GM18505 (cell line): ENCODE measurements around the gene ANAPC7.
A peak's percentile ranks its signal among the peaks of the same experiment; 100 is the strongest.
"Not testable (repeated sequence)": the region's sequence is repeated elsewhere in the genome, so short reads cannot be mapped to it uniquely, and the experiment has no call there.

Experiments
- ATAC-seq: cut with Tn5 transposase; IDR thresholded peaks from one replicate; pipeline ENCODE4 v1.9.1; 2021; ENCODE audit not compliant: unreplicated experiment
- POLR2A ChIP-seq: IDR thresholded peaks from 4 replicates; pipeline ENCODE4 v1.6.1; 2011; ENCODE audit warnings: borderline replicate concordance; ENCODE audit not compliant: insufficient read depth, insufficient read length; ENCODE audit errors: extremely low read depth

Gene ANAPC7, protein sequence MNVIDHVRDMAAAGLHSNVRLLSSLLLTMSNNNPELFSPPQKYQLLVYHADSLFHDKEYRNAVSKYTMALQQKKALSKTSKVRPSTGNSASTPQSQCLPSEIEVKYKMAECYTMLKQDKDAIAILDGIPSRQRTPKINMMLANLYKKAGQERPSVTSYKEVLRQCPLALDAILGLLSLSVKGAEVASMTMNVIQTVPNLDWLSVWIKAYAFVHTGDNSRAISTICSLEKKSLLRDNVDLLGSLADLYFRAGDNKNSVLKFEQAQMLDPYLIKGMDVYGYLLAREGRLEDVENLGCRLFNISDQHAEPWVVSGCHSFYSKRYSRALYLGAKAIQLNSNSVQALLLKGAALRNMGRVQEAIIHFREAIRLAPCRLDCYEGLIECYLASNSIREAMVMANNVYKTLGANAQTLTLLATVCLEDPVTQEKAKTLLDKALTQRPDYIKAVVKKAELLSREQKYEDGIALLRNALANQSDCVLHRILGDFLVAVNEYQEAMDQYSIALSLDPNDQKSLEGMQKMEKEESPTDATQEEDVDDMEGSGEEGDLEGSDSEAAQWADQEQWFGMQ

DNA sequence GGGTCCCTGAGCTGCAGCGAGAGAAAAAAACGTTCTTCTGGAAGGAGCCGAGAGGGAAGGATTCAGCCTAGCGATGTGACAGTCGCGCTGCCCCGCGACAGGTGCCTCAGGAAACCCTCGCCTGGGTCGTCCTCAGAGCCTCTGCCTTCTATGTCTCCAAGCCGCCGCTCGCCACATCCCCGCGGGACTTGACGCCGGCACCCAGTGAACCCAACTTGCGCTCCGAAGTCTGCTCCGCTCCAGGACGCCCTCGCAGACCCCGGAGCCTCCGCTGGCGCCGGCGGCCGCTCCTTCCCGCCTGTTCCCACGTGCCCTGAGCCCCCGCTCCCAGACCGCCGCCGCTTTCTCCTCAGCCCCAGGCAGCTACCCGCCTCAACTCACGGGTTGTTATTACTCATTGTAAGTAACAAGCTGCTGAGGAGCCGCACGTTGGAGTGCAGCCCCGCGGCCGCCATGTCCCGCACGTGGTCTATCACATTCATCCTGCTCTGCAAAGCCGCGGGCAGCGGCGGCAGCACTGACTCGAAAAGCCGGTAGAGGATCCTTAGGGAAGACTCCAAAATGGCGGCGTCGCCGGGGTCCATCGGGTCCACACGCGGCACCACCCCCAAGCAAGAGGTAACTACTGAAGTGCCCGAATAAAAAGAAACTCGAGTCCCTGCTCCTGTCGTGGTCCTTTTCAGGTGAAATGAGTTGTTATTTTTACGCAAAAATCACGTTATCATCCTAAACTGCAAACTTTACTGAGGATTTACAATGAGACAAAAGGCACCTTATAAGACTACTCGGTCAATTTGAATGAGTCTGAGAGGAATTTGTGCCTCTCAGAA is at the start of gene ANAPC7:
TSS of gene ANAPC7 (minus strand) at position 563 of the 830 bp plus-strand sequence. CDS start at position 482, 81 bp downstream.
- peak; percentile 73 for TF ChIP-seq POLR2A
- ATAC-seq, result peak; percentile 67

DNA sequence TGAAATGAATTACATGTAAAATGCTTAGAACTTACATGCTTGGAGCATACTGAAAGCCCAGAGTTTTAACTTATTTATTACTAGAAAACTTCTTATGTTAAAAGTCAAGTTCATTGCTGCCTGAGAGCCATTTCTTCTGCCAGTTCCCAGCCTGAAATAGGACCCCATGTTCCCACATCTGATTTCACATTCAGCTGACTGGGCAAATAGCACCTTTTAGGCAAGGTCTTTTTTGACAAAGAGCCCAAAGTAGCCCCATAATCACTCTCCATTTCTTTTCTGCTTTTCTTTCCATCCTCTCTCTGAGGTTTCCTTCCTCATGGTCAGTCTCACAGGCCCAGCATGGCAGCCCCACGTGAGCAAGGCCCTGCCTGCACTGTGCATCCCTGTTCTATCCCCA is 47.8 kb upstream of the ANAPC7 start:
- TF ChIP-seq POLR2A, result no peak
- ATAC-seq, result no peak

DNA sequence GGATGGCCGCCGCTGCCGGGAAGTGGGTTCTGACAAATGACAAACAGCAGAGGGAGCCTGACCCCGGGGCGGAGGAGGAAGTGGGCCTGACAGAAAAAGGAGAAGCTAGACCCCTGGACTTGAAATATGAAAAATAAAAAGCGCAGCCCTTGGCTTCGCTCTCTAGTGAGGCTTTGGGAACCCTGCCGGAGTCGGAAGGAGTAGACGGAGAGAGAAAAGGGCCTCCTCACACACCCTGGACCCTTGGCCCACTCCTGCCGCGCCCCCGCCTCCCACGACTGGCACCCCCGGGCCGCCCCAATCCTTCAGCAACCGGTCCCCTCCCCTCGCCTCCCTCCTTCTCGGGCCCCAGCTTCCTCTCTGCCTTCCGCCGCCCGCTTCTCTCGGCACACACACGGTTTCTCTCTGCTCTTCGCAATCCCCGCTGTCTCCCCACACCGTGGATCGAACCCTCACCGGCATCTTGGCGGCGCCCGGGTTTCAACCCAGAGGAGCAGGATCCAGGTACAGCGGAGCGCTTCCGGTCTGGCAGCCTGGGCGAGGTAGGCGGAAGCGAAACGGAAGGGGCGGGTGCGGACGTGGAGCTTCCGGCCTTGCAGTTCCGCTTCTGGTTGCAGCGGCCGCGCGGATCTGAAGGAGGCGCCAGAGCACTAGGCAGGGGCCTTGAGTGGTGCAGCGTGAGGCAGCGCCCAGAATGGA is 46.4 kb upstream of the ANAPC7 start, which contains the start of gene ARPC3:
TSS of gene ARPC3 (minus strand) at position 539 of the 699 bp plus-strand sequence. CDS start at position 462, 77 bp downstream.
- TF ChIP-seq POLR2A, result peak; percentile 88
- ATAC-seq, result peak; percentile 95

DNA sequence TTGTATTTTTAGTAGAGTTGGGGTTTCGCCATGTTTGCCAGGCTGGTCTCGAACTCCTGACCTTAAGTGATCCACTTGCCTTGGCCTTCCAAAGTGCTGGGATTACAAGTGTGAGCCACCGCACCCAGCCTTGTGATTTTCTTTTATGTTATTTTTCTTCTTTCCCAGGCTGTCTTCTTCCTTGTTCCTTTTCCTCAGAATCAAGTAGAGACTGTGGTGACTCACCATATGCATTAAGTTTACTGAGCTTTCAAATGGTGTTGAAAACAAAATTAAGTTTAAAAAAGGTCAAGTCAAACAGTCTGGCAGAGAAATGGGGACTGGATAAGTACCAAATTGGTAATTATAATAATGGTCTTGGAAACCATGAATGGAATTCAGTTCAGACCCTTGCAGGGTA is 40.9 kb upstream of the ANAPC7 start:
- ATAC-seq, result no peak

DNA sequence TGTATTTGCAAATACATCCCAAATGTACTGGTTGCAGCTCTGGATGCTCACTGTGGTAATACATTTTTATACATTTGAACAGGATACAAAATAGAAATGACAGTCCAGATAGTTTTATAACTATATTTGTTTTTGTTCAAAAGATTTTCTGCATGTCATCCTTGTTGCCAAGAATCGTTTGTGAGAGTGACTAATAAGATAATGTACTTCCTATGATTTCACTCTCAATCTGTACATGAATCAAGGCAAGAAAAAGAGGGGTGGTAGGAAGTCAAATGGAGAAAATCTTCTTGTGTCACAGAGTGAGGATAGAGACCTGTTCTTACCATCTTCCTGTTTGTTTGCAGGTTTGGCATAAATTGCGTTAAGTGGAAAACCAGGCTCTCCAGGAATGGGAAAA is 32.7 kb upstream of the ANAPC7 start:
- no peak for ATAC-seq
- TF ChIP-seq POLR2A, result no peak

More for the DNA sequence above, 40.9 kb upstream of the ANAPC7 start:
- TF ChIP-seq POLR2A, result no peak

DNA sequence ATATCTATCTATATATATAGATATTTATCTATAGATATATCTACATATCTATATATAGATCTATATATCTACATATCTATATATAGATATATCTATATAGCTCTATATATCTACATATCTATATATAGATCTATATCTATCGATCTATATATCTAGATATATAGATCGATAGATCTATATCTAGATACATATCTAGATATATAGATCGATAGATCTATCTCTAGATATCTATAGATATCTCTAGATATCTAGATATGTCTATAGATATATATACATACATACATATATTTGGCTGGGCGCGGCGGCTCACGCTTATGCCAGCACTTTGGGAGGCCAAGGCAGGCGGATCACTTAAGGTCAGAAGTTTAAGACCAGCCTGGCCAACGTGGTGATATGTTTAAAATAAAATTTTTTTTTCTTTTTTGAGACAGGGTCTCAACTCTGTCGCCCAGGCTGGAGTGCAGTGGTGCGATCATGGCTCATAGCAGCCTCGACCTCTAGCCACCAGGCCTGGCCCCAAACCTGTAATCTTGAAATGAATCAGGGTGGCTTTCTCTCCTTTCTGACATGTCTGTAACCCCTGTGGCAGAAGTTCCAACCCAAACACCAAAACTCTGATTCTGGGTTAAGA is 28.6 kb upstream of the ANAPC7 start:
- no peak for TF ChIP-seq POLR2A
- no peak for ATAC-seq

DNA sequence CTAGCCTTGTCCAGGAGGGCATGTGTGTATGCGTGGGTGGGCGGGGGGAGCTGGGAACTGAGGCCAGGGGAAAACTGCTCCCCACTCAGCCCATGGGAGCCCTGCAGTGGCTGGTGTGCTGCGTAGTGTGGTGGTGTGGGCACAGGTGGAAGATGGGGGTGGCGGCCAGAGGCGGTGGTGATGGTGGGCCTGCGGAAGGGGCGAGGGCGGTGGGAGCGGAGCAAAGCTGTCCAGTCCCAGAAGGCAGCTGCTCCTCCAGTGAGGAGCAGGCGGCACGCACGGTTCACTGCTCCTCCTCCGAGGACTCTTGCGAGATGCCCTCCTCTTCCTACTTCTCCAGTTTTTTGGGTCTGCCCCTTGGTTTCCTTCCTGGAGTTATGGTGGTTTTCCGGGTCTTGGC is 26.2 kb upstream of the ANAPC7 start:
- ATAC-seq, result not testable (repeated sequence)

DNA sequence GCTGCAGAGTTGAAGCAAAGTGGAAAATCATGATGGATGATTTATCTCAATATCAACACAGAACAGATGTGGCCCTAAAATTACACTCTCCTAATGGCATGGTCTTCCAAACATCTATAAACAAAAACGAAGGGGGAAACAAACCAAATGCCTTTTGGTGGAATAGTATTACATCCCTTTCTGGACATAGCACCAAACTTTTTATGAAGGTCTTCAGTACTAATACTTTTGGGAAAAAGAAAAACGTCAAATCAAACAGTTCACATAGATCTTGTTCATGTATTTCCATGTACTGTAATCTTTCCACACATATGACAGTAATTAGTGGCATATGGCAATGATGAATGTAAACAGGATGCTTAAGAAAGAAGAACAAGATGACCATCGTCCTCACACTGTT is 22.9 kb upstream of the ANAPC7 start:
- TF ChIP-seq POLR2A, result no peak
- ATAC-seq, result no peak

DNA sequence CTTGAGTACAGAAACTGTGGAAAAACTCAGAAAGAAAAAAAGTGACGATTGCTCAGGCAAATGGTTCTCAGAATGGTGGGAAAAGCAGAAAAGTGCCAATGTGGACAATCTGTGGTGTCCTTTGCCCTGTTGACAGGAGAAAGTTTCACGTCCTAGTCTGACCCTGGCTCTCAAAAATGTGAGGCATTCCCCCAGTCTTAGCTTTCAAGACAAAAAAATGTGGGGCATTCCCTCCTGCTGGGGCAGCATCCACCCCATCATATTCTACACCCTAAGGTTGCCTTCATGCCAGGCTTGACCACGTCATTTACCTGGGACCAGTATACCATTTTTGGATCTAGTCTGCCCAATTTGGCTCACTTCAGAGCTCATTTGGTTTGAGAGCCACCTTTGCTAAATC is 20.7 kb upstream of the ANAPC7 start:
- no peak for ATAC-seq
- TF ChIP-seq POLR2A, result no peak

DNA sequence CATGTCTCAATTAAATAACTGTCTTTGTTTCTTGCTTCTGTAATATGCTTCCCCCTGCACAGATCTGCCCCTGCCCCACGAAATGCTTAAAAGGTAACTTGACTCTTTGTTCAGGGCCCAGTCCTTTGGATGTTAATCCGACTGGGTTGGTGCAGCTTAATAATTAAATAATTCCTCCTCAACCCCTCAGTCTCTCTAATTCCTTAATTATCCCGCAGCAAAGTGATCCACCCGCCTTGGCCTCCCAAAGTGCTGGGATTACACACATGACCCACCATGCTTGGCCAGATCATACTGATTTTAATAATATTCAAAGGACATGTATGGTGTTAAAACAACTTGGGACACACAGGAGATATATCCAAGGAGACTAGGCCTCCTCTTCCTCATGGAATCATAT is 18.2 kb upstream of the ANAPC7 start:
- no peak for ATAC-seq
- TF ChIP-seq POLR2A, result no peak

DNA sequence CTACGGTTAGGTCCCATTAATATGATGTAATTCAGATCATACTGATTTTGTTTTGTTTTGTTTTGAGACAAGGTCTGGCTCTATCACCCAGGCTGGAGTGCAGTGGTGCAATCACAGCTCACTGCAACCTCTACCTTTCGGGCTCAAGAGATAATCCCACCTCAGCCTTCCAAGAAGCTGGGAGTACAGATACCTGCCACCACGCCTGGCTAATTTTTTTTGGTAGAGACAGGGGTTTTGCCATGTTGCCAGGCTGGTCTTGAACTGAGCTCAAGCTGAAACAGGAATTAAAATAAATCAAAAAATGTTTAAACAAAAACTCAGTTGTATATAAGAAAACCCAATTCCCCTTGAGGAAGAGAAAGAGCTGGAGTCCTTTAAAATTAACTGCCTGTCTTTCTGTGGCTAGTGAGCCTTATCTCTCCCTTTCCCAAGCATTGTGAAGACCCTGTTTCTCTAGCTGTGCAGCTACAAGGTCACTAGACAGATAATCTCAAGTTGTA is 17.7 kb upstream of the ANAPC7 start:
- TF ChIP-seq POLR2A, result no peak
- ATAC-seq, result no peak

DNA sequence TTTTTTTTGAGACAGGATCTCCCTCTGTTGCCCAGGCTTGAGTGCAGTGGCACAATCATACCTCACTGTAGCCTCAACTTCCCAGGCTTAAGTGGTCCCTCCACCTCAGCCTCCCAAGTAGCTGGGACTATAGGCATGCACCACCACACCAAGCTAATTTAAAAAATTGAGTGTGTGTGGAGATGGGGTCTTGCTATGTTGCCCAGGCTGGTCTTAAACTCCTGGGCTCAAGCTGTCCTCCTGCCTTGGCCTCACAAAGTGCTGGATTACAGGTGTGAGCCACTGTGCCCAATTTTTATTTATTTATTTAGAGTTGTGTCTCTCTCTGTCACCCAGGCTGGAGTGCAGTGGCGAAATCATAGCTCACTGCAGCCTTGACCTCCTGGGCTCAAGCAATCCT is 17.1 kb upstream of the ANAPC7 start:
- ATAC-seq, result not testable (repeated sequence)

DNA sequence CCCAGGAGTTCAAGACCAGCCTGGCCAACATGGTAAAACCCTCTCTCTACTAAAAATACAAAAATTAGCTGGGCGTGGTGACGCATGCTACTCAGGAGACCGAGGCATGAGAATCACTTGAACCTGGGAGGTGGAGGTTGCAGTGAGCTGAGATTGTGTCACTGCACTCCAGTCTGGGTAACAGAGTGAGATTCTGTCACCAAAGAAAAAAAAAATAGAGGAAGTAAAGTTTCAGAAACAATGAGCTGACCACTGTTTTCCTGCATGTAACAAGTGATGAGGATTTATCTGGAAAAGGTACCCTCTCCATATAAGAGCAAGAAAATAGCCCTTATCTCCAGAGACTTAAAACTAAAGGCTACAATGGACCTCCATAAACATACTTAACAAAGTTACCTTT is 13.6 kb upstream of the ANAPC7 start:
- not testable (repeated sequence) for ATAC-seq

DNA sequence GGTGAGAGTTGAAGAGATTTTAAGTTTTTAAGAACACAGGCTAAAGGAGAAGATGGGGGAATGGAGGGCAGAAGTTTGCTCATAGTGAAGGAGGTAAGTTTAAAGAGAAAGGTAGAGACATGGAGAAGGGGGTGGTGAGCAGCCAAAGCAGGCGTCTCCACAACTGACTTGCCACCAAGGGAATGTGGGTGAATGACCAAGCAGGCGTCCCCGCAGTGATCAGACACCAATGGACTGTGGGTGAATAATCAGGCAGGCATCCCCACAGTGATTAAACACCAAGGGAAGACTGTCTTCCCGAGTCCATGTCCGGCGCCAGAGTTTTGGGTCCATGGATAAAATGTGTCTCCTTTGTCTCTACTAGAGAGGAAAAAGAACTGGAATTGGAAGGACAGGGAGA is 6.6 kb upstream of the ANAPC7 start:
- not testable (repeated sequence) for ATAC-seq

DNA sequence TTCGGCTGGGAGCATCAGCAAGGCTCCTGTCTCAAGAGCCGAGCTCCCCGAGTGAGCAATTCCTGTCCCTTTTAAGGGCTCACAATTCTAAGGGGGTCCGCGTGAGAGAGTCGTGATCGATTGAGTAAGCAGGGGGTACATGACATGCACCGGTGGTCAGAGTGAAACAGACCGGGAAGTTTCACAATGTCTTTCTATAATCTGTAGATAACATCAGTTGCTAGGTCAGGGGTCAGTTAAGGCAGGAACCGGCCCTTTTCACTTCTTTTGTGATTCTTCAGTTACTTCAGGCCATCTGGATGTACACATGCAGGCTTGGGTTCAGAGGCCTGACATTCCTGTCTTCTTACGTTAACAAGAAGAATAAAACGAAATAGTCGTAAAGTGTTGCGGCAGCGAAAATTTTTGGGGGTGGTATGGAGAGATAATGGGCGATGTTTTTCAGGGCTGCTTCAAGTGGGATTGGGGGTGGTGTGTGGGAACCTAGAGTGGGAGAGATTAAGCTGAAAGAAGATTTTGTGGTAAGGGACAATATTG is 1.7 kb upstream of the ANAPC7 start:
- ATAC-seq, result not testable (repeated sequence)
